PC-3 (cell line): Measurements from ENCODE around the gene CASK.

Experiments
- CTCF ChIP-seq: fragments of 300-600 bp; sonication (generic); conservative IDR thresholded peaks from 2 replicates; pipeline ENCODE4 v1.5.1; 2017; ENCODE audit warnings: antibody characterized with exemption, low read depth, mild to moderate bottlenecking, low read length
- EZH2 ChIP-seq: fragments of 300-600 bp; sonication (generic); IDR thresholded peaks from one replicate; pipeline ENCODE4 v1.6.1; 2017; ENCODE audit warnings: antibody characterized with exemption, mild to moderate bottlenecking, low read length; ENCODE audit not compliant: unreplicated experiment
- EZH2phosphoT487 ChIP-seq: fragments of 300-600 bp; sonication (generic); IDR thresholded peaks from 2 replicates; pipeline ENCODE4 v1.6.1; 2018; ENCODE audit warnings: mild to moderate bottlenecking, antibody characterized with exemption, low read length, borderline replicate concordance

- TF ChIP-seq CTCF, result no peak
- no peak for TF ChIP-seq EZH2
- no peak for TF ChIP-seq EZH2phosphoT487
These were observed 199.5 kb downstream of the CASK start, which contains the start of gene GPR82 for GRCh38 chrX:41723826-41724225.
